ENCODE measurements around the gene MRPS15. TPM values are rescaled to one million over a fixed set of nuclear protein-coding genes. Genes with fewer than 3 reads are reported as not detected.

Gene MRPS15
- total and polyA plus RNA-seq, 2 of the 13 experiments (the other 11 are each of a cell fraction or from before 2014, with no cell fraction given), result 59.0 to 113 TPM

- TF ChIP-seq SNAI1 (CRISPR knock-in tag; IDR thresholded peaks at IDR 0.05; ENCODE audit: borderline replicate concordance) (0 out of 2 replicates have a peak, but pooled peaks have one; percentile 5), PHF21A (CRISPR knock-in tag; IDR thresholded peaks at IDR 0.05) (0 out of 2 replicates have a peak, but pooled peaks have one; percentile 15), ZNF879 (CRISPR knock-in tag; IDR thresholded peaks at IDR 0.05) (peak; percentile 64; the same call in 1 of the 2 replicates), ZNF672 (CRISPR knock-in tag; IDR thresholded peaks at IDR 0.05) (no peak), KLF9 (CRISPR knock-in tag; IDR thresholded peaks at IDR 0.05; ENCODE audit: low read depth) (no peak)
- TF ChIP-seq, protein P1, sequence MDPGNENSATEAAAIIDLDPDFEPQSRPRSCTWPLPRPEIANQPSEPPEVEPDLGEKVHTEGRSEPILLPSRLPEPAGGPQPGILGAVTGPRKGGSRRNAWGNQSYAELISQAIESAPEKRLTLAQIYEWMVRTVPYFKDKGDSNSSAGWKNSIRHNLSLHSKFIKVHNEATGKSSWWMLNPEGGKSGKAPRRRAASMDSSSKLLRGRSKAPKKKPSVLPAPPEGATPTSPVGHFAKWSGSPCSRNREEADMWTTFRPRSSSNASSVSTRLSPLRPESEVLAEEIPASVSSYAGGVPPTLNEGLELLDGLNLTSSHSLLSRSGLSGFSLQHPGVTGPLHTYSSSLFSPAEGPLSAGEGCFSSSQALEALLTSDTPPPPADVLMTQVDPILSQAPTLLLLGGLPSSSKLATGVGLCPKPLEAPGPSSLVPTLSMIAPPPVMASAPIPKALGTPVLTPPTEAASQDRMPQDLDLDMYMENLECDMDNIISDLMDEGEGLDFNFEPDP (CRISPR knock-in tag; conservative IDR thresholded peaks at IDR 0.05), result 0 out of 2 replicates have a peak, but pooled peaks have one; percentile 51
Observed at GRCh38 chr1:36481771-36482723, 17.9 kb upstream of the MRPS15 start (continued).

DNA sequence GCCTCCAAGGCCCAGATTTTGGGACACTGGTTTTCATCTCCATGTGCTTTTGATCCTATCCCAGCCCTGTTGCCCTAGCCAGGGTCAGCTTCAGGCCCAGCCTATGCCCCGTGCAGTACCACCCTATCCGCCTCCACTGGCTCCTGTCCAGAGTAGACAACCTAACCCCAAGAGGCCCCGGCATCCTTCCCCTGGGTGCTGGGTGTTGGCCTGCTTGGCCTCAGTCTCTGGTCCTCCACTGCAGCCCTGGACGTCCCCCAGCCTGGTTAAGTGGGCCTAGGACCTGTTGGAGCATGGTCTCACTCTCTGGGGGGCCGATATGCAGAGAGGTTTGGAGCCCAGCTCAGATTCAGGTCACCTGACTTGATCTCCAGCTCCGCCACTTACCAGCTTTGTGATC, 16.9 kb upstream of the MRPS15 start:
- Histone ChIP-seq H3K9ac (ENCODE audit: insufficient read depth, low read depth, low read length) (no peak overlapping the region), H4K20me1 (ENCODE audit: insufficient read depth, low read length) (no peaks in the 10 kb centered on the region), H3K79me2 (ENCODE audit: insufficient read depth, low read length) (no peaks in the 10 kb centered on the region), H3K9me3 (ENCODE audit: low read length) (no peaks in the 10 kb centered on the region), H2AFZ (ENCODE audit: low read length) (no peak overlapping the region), H3K4me2 (ENCODE audit: low read depth, low read length) (peak overlapping the region; percentile 93), H3K36me3 (replicated peaks in 1 of 2; ENCODE audit: control insufficient read depth in 1 of 2, insufficient read depth in 2 of 2, low read length in 2 of 2) (peaks cover 0 to 3% of the 10 kb centered on the region in 2 experiments; a peak in 1 of 5 replicates), H3K27ac (ENCODE audit: extremely low read length, insufficient read depth, low read length) (no peak overlapping the region), H3K4me1 (ENCODE audit: insufficient read depth, low read length) (peaks cover 45% of the 10 kb centered on the region), H3K27me3 (ENCODE audit: control insufficient read depth in 1 of 2, insufficient read depth in 2 of 2, low read length in 2 of 2) (no peaks in the 10 kb centered on the region; a peak in 1 of 5 replicates), H3K4me3 (replicated peaks in 1 of 3; ENCODE audit: insufficient read depth in 1 of 3, low read depth in 2 of 3, low read length in 3 of 3) (no peak overlapping the region)
- in situ Hi-C loops (cut with HindIII; ENCODE audit: extremely low pct_ligation_motif_present, low pct_unique_long_range_greater_than_20kb), result no loop called here
- intact Hi-C loops (cut with micrococcal nuclease; ENCODE audit: unreplicated experiment), result no loop called here
- WGBS (ENCODE audit: low lambda C conversion rate), result 100% methylated on average over 4 of the region's 6 CpGs
- ChIA-PET CTCF (ENCODE audit: low intra/inter-chr PET ratio, low total read pairs) (no interaction called here), POLR2A (interaction anchor here (2.6 kb wide), 1 partner anchor 9 kb away, joined by 21 read pairs; no protein-coding TSS in a partner anchor)
- DNase-seq (ENCODE audit: low spot score) (no peak), ATAC-seq (no peak), FAIRE-seq (no peak)
- BruUV-seq (replicated peaks), result no TSS peak
- TF ChIP-seq ZNF468 (CRISPR knock-in tag; IDR thresholded peaks at IDR 0.05), result no peak
- no peak for TF ChIP-seq CHD2 (IDR thresholded peaks at IDR 0.05; ENCODE audit: low read depth, low read length)
- no peak for TF ChIP-seq ZFP36 (IDR thresholded peaks at IDR 0.05; ENCODE audit: borderline replicate concordance, low read depth, low read length, partially characterized antibody)
- TF ChIP-seq RAD51 (IDR thresholded peaks at IDR 0.05; ENCODE audit: borderline replicate concordance), result no peak
- no peak for TF ChIP-seq DMTF1 (CRISPR knock-in tag; IDR thresholded peaks at IDR 0.05)
- no peak for TF ChIP-seq RBFOX2 (IDR thresholded peaks at IDR 0.05; ENCODE audit: low read depth, low read length)
- no peak for TF ChIP-seq CBFB (CRISPR knock-in tag; IDR thresholded peaks at IDR 0.05)
- TF ChIP-seq GRHL1 (CRISPR knock-in tag; conservative IDR thresholded peaks at IDR 0.05), result no peak
- TF ChIP-seq ZNF879 (CRISPR knock-in tag; IDR thresholded peaks at IDR 0.05), result no peak
- TF ChIP-seq SRF (IDR thresholded peaks at IDR 0.05; ENCODE audit: low read depth, low read length), result no peak
- TF ChIP-seq CEBPG (CRISPR knock-in tag; IDR thresholded peaks at IDR 0.05), result no peak
- TF ChIP-seq KDM1A (CRISPR knock-in tag; IDR thresholded peaks at IDR 0.05), result no peak
- no peak for TF ChIP-seq YEATS4 (CRISPR knock-in tag; IDR thresholded peaks at IDR 0.05; ENCODE audit: borderline replicate concordance)

All from HepG2 (cell line).